Natural killer cell (primary cell): ENCODE results near the gene RASL11A. TPM values are rescaled to one million over a fixed set of nuclear protein-coding genes. Genes with fewer than 3 reads are reported as not detected.

Experiments
- ATAC-seq, 3 donors: fragments of 150-1000 bp in 2 of 3; fragments of 200-7000 bp in 1 of 3; cut with Tn5 transposase; 1 replicate in 1 of 3; 2 replicates in 2 of 3; pipeline ENCODE4 v1.10.0; 2021; ENCODE audit warnings: mild to moderate bottlenecking in 2 of 3, moderate library complexity in 2 of 3
- DNase-seq, 2 donors: peaks; one replicate each; pipeline versions ENCODE4 v3.0.0 to v3.0.0-alpha.2; 2013 to 2021; ENCODE audit warnings: mixed read lengths in 1 of 2
- H3K27ac ChIP-seq: one replicate; pipeline ENCODE4 v1.5.1; 2013; ENCODE audit warnings: mild to moderate bottlenecking, low read length
- H3K27me3 ChIP-seq: one replicate; pipeline ENCODE4 v1.6.1; 2013; ENCODE audit warnings: low read length; ENCODE audit not compliant: control insufficient read depth, insufficient read depth
- H3K36me3 ChIP-seq: one replicate; pipeline ENCODE4 v1.6.1; 2013; ENCODE audit warnings: low read length; ENCODE audit not compliant: control insufficient read depth, insufficient read depth
- H3K4me1 ChIP-seq: one replicate; pipeline ENCODE4 v1.6.1; 2013; ENCODE audit warnings: low read length; ENCODE audit not compliant: control insufficient read depth, insufficient read depth
- H3K4me3 ChIP-seq: one replicate; pipeline ENCODE4 v1.5.1; 2013; ENCODE audit warnings: low read length
- H3K9me3 ChIP-seq: one replicate; pipeline ENCODE4 v1.6.1; 2013; ENCODE audit warnings: low read length; ENCODE audit not compliant: control insufficient read depth, insufficient read depth
- H3K27ac Mint-ChIP-seq, 2 donors: one replicate each; pipeline ENCODE4 v1.8.0; 2022; ENCODE audit warnings: mild to moderate bottlenecking in 2 of 2, mixed read lengths in 2 of 2, moderate library complexity in 1 of 2
- H3K27me3 Mint-ChIP-seq, 2 donors: one replicate each; pipeline ENCODE4 v1.8.0; 2022; ENCODE audit warnings: low read depth in 2 of 2, mixed read lengths in 2 of 2
- H3K36me3 Mint-ChIP-seq: one replicate; pipeline ENCODE4 v1.8.0; 2022; ENCODE audit warnings: mixed read lengths
- H3K4me1 Mint-ChIP-seq, 2 donors: one replicate each; pipeline ENCODE4 v1.8.0; 2022; ENCODE audit warnings: mixed read lengths in 2 of 2
- H3K4me3 Mint-ChIP-seq: one replicate; pipeline ENCODE4 v1.8.0; 2022; ENCODE audit warnings: mild to moderate bottlenecking, moderate library complexity, mixed read lengths
- H3K9me3 Mint-ChIP-seq, 2 donors: one replicate each; pipeline ENCODE4 v1.8.0; 2022; ENCODE audit warnings: mixed read lengths in 2 of 2
- CTCF ChIP-seq: fragments of 200-600 bp; IDR thresholded peaks from one replicate; pipeline ENCODE4 v1.8.0; 2022; ENCODE audit warnings: antibody characterized with exemption
- WGBS: methylation state at CpG from one replicate; pipeline ENCODE4 v1.1.7; 2013; ENCODE audit warnings: missing lambda C conversion rate; ENCODE audit not compliant: insufficient coverage; 5-methylcytosine and 5-hydroxymethylcytosine counted together
- intact Hi-C: fragments of 100-400 bp; cut with micrococcal nuclease; formaldehyde crosslinking; loops from one replicate; pipeline ENCODE4 v1.14.2; 2022
- total RNA-seq, 4 donors: library from RNA; stranded (reverse); fragments of 120-200 nt in 1 of 4; gene quantifications; one replicate each; pipeline versions ENCODE4 v1.2.3 to v1.2.4, GENCODE V29; 2013 to 2022

RASL11A gene
- total RNA-seq, 3 donors from 2014 or later (not counting 1 experiment from before 2014, with no cell fraction given) = 0.70 to 2.0 (median 1.4) TPM

GRCh38 chr13:27304611-27305010 is 34.0 kb downstream of the RASL11A start:
- Mint-ChIP-seq H3K27ac (no peak overlapping the region), H3K4me1 (no peaks in the 10 kb centered on the region), H3K4me3 (no peak overlapping the region), H3K36me3 (no peaks in the 10 kb centered on the region), H3K9me3 (no peaks in the 10 kb centered on the region), H3K27me3 (peaks cover 10 to 12% of the 10 kb centered on the region in 2 donors)
- WGBS = 84% methylated on average over 2 of the region's 2 CpGs
- DNase-seq (no peak), ATAC-seq (no peak)
- Histone ChIP-seq H3K9me3 (no peaks in the 10 kb centered on the region), H3K4me3 (no peak overlapping the region), H3K4me1 (no peaks in the 10 kb centered on the region), H3K27ac (no peak overlapping the region), H3K36me3 (no peaks in the 10 kb centered on the region), H3K27me3 (no peaks in the 10 kb centered on the region)
- no peak for TF ChIP-seq CTCF
- intact Hi-C loops = no loop called here

- intact Hi-C loops = no loop called here
- H3K36me3 Mint-ChIP-seq = no peaks in the 10 kb centered on the region
- H3K27ac Mint-ChIP-seq = no peak overlapping the region
- H3K27me3 ChIP-seq = no peaks in the 10 kb centered on the region
- H3K4me1 Mint-ChIP-seq = no peaks in the 10 kb centered on the region
- WGBS = 91% methylated on average over 1 of the region's 5 CpGs
- TF ChIP-seq CTCF = no peak
- DNase-seq (no peak), ATAC-seq (no peak)
- no peak overlapping the region for H3K27ac ChIP-seq
- no peaks in the 10 kb centered on the region for H3K9me3 Mint-ChIP-seq
- H3K36me3 ChIP-seq = no peaks in the 10 kb centered on the region
- H3K4me1 ChIP-seq = no peaks in the 10 kb centered on the region
- peaks cover 8 to 20% of the 10 kb centered on the region in 2 donors for H3K27me3 Mint-ChIP-seq
- H3K9me3 ChIP-seq = no peaks in the 10 kb centered on the region
- H3K4me3 ChIP-seq = no peak overlapping the region
- no peak overlapping the region for H3K4me3 Mint-ChIP-seq
Observed at GRCh38 chr13:27306364-27306763, 35.7 kb downstream of the RASL11A start.

- Mint-ChIP-seq H3K36me3 (no peaks in the 10 kb centered on the region), H3K9me3 (no peaks in the 10 kb centered on the region), H3K27me3 (peaks cover 9 to 10% of the 10 kb centered on the region in 2 donors), H3K4me3 (no peak overlapping the region), H3K27ac (no peak overlapping the region), H3K4me1 (no peaks in the 10 kb centered on the region)
- no peak for TF ChIP-seq CTCF
- Histone ChIP-seq H3K4me3 (no peak overlapping the region), H3K36me3 (no peaks in the 10 kb centered on the region), H3K4me1 (no peaks in the 10 kb centered on the region), H3K9me3 (no peaks in the 10 kb centered on the region), H3K27ac (no peak overlapping the region), H3K27me3 (no peaks in the 10 kb centered on the region)
- intact Hi-C loops = no loop called here
- DNase-seq (no peak), ATAC-seq (no peak)
- WGBS = 85% methylated on average over 19 of the region's 19 CpGs
Observed at GRCh38 chr13:27308941-27309340, 38.3 kb downstream of the RASL11A start.

- Histone ChIP-seq H3K36me3 (no peaks in the 10 kb centered on the region), H3K4me1 (no peaks in the 10 kb centered on the region), H3K27ac (no peak overlapping the region), H3K4me3 (no peak overlapping the region), H3K27me3 (no peaks in the 10 kb centered on the region), H3K9me3 (no peaks in the 10 kb centered on the region)
- Mint-ChIP-seq H3K27me3 (peaks cover 9 to 10% of the 10 kb centered on the region in 2 donors), H3K9me3 (no peaks in the 10 kb centered on the region), H3K4me3 (no peak overlapping the region), H3K4me1 (no peaks in the 10 kb centered on the region), H3K36me3 (no peaks in the 10 kb centered on the region), H3K27ac (no peak overlapping the region)
- no peak for ATAC-seq
- no peak for TF ChIP-seq CTCF
- WGBS = 81% methylated on average over 6 of the region's 7 CpGs
- DNase-seq = no peak
- intact Hi-C loops = no loop called here
Observed at GRCh38 chr13:27309401-27309958, 38.9 kb downstream of the RASL11A start.
